SU-DHL-6 (cell line): Measurements from ENCODE around the gene CCDC8.

Experiments
- H2AFZ ChIP-seq: fragments of 200-600 bp; sonication (generic); 2 replicates; pipeline ENCODE4 v1.6.1; 2014; ENCODE audit warnings: low read depth, mild to moderate bottlenecking, moderate library complexity, mixed read lengths, antibody characterized with exemption, low read length; ENCODE audit not compliant: severe bottlenecking
- H3F3A ChIP-seq: fragments of 200-600 bp; shearing (Covaris generic); 2 replicates; pipeline ENCODE4 v1.6.0; 2016; ENCODE audit warnings: antibody characterized with exemption, mild to moderate bottlenecking; ENCODE audit not compliant: insufficient read depth
- H3K27ac ChIP-seq: fragments of 200-600 bp; sonication (generic); 2 replicates; pipeline ENCODE4 v1.5.1; 2016; ENCODE audit warnings: low read depth, mild to moderate bottlenecking, low read length, moderate library complexity, mixed read lengths
- H3K27me3 ChIP-seq: fragments of 200-600 bp; sonication (generic), shearing (Covaris generic); 2 replicates; pipeline ENCODE4 v1.6.0; 2014; ENCODE audit warnings: mild to moderate bottlenecking, low read length
- H3K36me3 ChIP-seq: fragments of 200-600 bp; sonication (generic); 2 replicates; pipeline ENCODE4 v1.6.1; 2014; ENCODE audit warnings: mild to moderate bottlenecking, low read length, mixed read lengths
- H3K4me2 ChIP-seq: fragments of 300-600, 200-600 bp; shearing (Covaris generic), sonication (generic); 2 replicates; pipeline ENCODE4 v1.6.0; 2014; ENCODE audit warnings: low read length, low read depth, mild to moderate bottlenecking; ENCODE audit not compliant: poor library complexity, severe bottlenecking
- H3K4me3 ChIP-seq: fragments of 200-600 bp; sonication (generic); 2 replicates; pipeline ENCODE4 v1.5.1; 2014; ENCODE audit warnings: antibody characterized with exemption, low read length, mild to moderate bottlenecking, mixed read lengths; ENCODE audit not compliant: insufficient read depth, poor library complexity, severe bottlenecking
- H3K79me2 ChIP-seq: fragments of 200-600 bp; sonication (generic); 2 replicates; pipeline ENCODE4 v1.6.1; 2014; ENCODE audit warnings: mild to moderate bottlenecking, low read length, moderate library complexity; ENCODE audit not compliant: insufficient read depth
- H3K9ac ChIP-seq: fragments of 200-600 bp; sonication (generic); 2 replicates; pipeline ENCODE4 v1.7.0; 2014; ENCODE audit warnings: mild to moderate bottlenecking, low read length
- H3K9me2 ChIP-seq: fragments of 200-600 bp; sonication (generic); replicated peaks from 2 replicates; pipeline ENCODE4 v1.6.1; 2014; ENCODE audit warnings: low read length; ENCODE audit not compliant: insufficient read depth
- H3K9me3 ChIP-seq: fragments of 200-600 bp; sonication (generic); 2 replicates; pipeline ENCODE4 v1.6.1; 2014; ENCODE audit warnings: low read length, mixed read lengths; ENCODE audit not compliant: insufficient read depth
- H4K20me1 ChIP-seq: fragments of 200-600 bp; sonication (generic); 2 replicates; pipeline ENCODE4 v1.6.1; 2014; ENCODE audit warnings: low read depth, mild to moderate bottlenecking, antibody characterized with exemption, low read length, moderate library complexity, mixed read lengths
- EZH2phosphoT487 ChIP-seq: fragments of 200-600 bp; sonication (generic), shearing (Covaris generic); conservative IDR thresholded peaks from 2 replicates; pipeline ENCODE4 v1.6.1; 2018; ENCODE audit warnings: mild to moderate bottlenecking, antibody characterized with exemption, low read length, moderate library complexity, mixed read lengths
- TF ChIP-seq, protein P1 (sequence below): fragments of 200-600 bp; sonication (generic); IDR thresholded peaks from one replicate; pipeline ENCODE4 v1.5.1; 2017; ENCODE audit warnings: antibody characterized with exemption, mild to moderate bottlenecking, low read length, moderate library complexity; ENCODE audit not compliant: insufficient read depth, poor library complexity, severe bottlenecking

CCDC8 gene

DNA sequence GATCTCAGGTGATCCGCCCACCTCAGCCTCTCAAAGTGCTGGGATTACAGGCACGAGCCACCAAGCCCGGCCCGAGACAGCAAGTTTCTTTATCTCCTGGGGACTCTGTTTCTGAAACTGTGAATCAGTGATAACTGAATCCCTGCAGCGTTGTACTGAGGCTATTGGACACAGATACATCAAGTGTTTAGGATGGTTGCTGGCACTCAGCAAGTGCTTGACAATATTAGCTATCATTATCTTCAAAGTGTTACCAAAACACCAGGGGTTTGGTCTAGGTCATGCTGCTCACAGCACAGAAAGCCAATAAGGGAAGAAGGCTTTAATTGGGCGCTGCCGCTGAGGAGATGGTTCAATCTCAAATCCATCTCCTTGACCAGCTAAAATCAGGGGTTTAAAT lies 35.9 kb upstream of the CCDC8 start:
- Histone ChIP-seq H4K20me1 (no peaks in the 10 kb centered on the region), H3K27me3 (no peaks in the 10 kb centered on the region), H3K27ac (peak overlapping the region; percentile 35; the same call in 1 of the 2 replicates), H3K9ac (no peak overlapping the region), H3K79me2 (peaks cover 9% of the 10 kb centered on the region; the same call in 1 of the 2 replicates), H3K4me3 (no peak overlapping the region), H3K36me3 (0 out of 2 replicates have a peak, but pooled peaks cover 7% of the 10 kb centered on the region), H3K4me2 (no peak overlapping the region), H3K9me2 (no peaks in the 10 kb centered on the region), H3K9me3 (no peaks in the 10 kb centered on the region), H3F3A (peaks cover 9% of the 10 kb centered on the region), H2AFZ (no peak overlapping the region)
- TF ChIP-seq EZH2phosphoT487, result no peak
- TF ChIP-seq, protein P1, sequence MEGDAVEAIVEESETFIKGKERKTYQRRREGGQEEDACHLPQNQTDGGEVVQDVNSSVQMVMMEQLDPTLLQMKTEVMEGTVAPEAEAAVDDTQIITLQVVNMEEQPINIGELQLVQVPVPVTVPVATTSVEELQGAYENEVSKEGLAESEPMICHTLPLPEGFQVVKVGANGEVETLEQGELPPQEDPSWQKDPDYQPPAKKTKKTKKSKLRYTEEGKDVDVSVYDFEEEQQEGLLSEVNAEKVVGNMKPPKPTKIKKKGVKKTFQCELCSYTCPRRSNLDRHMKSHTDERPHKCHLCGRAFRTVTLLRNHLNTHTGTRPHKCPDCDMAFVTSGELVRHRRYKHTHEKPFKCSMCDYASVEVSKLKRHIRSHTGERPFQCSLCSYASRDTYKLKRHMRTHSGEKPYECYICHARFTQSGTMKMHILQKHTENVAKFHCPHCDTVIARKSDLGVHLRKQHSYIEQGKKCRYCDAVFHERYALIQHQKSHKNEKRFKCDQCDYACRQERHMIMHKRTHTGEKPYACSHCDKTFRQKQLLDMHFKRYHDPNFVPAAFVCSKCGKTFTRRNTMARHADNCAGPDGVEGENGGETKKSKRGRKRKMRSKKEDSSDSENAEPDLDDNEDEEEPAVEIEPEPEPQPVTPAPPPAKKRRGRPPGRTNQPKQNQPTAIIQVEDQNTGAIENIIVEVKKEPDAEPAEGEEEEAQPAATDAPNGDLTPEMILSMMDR, result no peak

DNA sequence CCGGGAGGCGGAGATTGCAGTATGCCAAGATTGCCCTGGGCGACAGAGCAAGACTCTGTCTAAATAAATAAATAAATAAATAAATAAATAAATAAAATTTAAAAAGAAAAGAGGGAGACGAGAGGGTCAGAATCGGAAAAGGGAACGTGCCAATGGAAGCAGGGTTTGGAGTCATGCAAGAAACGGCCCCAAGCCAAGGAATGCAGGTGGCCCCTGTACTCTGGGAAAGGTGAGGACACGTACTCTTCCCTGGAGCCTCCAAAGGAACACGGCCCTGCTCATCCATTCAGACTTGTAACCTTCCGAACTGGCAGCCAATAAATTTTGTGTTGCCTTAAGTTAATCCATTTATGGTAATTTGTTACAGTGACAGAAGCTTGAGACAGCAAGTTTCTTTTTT lies 35.2 kb upstream of the CCDC8 start:
- H3F3A ChIP-seq, result peaks cover 9% of the 10 kb centered on the region
- H2AFZ ChIP-seq, result no peak overlapping the region
- TF ChIP-seq, protein P1, result no peak
- TF ChIP-seq EZH2phosphoT487, result no peak
- no peak overlapping the region for H3K4me2 ChIP-seq
- 0 out of 2 replicates have a peak, but pooled peaks cover 7% of the 10 kb centered on the region for H3K36me3 ChIP-seq
- H3K79me2 ChIP-seq, result peaks cover 9% of the 10 kb centered on the region; the same call in 1 of the 2 replicates
- H3K27me3 ChIP-seq, result no peaks in the 10 kb centered on the region
- no peak overlapping the region for H3K4me3 ChIP-seq
- H3K9ac ChIP-seq, result no peak overlapping the region
- no peaks in the 10 kb centered on the region for H3K9me3 ChIP-seq
- H4K20me1 ChIP-seq, result no peaks in the 10 kb centered on the region
- no peak overlapping the region for H3K27ac ChIP-seq
- no peaks in the 10 kb centered on the region for H3K9me2 ChIP-seq

DNA sequence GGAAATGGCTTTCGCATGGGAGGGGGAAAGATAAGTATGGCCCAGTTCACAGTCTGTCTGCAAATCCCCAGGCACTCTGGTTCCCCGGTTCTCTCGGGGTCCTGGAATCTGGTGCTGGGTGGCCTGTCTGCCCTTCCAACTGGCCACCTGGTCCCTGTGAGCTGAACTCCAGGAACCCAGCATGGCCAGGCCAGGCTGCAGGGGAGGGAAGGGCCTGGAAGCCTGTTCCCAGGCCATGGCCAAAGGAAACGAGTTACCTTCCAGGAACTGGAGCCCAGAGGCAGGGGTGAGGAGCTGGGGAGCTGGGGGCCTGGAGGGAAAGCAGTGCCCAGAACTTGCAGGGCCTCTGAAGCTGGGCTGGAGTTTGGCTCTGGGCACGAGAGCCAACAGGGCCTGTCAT lies 34.5 kb upstream of the CCDC8 start:
- H3K4me2 ChIP-seq, result peak overlapping the region; percentile 64
- H3K27ac ChIP-seq, result peak overlapping the region; percentile 72
- H3K9me2 ChIP-seq, result no peaks in the 10 kb centered on the region
- H3K36me3 ChIP-seq, result 0 out of 2 replicates have a peak, but pooled peaks cover 7% of the 10 kb centered on the region
- no peak overlapping the region for H2AFZ ChIP-seq
- H3K79me2 ChIP-seq, result peaks cover 9% of the 10 kb centered on the region; the same call in 1 of the 2 replicates
- H3K4me3 ChIP-seq, result peak overlapping the region; percentile 45
- no peaks in the 10 kb centered on the region for H3K9me3 ChIP-seq
- H3F3A ChIP-seq, result peaks cover 9% of the 10 kb centered on the region
- H3K9ac ChIP-seq, result peak overlapping the region; percentile 57
- TF ChIP-seq, protein P1, result no peak
- TF ChIP-seq EZH2phosphoT487, result no peak
- H4K20me1 ChIP-seq, result no peaks in the 10 kb centered on the region
- no peaks in the 10 kb centered on the region for H3K27me3 ChIP-seq
